Stimulated activated CD4-positive, alpha-beta T cell treated with anti-CD3 and anti-CD28 coated beads, Interleukin-4, amount 100 ng/mL, for 48 hours (primary cell): ENCODE measurements around the gene TSHZ2.
"Not testable (repeated sequence)": the region's sequence is repeated elsewhere in the genome, so short reads cannot be mapped to it uniquely, and the experiment has no call there.

ENCODE experiments used
- DNase-seq, 2 donors: peaks; one replicate each; pipeline ENCODE4 v3.0.0-alpha.2; 2020; ENCODE audit warnings: low read depth in 2 of 2

The TSHZ2 gene

DNA sequence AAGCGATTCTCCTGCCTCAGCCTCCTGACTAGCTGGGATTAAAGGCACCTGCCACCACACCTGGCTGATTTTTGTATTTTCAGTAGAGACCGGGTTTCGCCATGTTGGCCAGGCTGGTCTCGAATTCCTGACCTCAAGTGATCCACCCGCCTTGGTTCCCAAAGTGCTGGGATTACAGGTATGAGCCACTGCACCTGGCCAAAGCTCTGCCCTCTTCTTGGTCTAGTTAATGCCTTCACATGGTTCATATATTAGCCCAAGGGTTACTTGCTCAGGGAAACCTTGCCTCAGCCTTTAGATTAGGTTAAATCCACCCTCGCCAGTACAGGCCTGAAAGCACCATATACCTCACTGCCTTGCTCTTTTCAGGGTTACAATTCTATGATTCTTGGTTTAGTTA, 26.1 kb downstream of the TSHZ2 start:
- no peak for DNase-seq

- DNase-seq: no peak
Observed at GRCh38 chr20:52999040-52999439, 26.9 kb downstream of the TSHZ2 start.

DNA sequence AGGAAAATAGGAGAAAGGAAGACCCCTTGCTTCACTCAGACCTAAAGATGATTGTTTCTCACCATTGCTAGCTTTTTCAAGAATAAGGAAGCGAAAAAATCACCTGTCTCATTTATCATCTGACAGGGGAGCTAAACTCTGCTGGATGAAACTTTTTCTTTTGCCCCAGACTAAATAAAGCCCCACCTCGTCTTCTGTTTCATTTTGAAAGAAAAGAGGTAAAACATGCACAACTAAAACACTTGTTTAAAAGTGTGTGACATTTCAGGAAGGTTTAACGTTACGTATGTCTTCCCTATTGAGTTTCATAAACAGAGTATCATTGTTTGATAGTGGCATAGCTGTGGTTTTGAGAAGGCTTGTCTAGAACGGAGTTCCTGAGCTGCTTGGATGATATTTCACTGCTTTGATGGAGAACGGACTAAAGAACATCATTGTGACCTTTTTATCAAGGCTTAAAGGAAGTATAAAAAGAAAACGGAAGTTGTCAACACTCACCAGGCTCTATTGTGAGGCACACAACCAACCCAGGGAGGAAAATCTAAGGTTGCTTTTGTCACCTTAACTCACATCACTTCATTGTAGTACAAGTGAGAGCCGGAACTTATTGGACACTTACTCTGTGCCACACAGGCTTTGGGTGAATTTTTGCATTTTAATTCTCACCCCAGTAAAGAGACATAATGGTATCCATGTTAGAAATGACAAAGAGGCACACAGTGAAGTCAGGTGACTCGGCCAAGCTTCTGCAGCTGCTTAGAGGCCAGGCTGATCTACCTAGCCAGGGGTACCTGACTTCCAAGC, 29.5 kb downstream of the TSHZ2 start:
- no peak for DNase-seq

- no peak for DNase-seq
Observed at GRCh38 chr20:53002786-53003185, 30.6 kb downstream of the TSHZ2 start.

- DNase-seq: no peak
Observed at GRCh38 chr20:53003420-53004154, 31.4 kb downstream of the TSHZ2 start.

- no peak for DNase-seq
Observed at GRCh38 chr20:53004267-53004813, 32.2 kb downstream of the TSHZ2 start.

DNA sequence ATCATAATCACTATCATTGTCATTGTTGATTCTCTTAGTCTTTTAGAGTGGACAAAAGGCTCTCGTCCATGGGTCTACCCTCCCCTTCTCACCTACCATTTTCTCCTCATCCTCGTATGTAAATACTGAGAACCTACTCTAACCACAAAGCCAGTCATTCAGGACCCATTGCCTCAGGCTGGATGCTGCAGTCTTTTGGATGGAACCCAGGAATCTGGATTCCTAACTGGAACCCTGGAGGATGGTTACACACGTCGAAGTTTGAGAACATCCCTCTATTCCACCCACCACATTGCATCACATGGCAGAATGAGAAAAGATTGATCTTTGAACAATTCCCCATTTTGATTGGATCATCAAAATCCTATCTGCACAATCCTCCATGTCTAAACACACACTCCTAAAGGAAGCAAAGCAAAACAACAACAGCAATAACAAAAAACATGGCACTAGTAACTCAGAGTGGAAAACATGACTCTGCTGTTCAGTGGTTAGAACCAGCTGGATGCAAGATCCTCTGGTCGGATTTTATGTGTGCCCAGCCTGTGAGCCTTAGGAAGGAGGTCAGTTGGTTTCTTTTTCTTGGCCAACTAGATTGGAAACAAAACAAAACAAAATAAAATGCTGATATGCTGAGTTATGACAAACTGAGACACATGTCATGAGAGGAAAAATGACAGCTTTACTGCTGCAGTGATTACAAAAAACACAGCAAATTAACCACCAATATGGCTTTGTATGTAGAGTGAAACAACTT, 38.0 kb downstream of the TSHZ2 start:
- DNase-seq: no peak

GRCh38 chr20:53011640-53012039, 39.5 kb downstream of the TSHZ2 start:
- DNase-seq: no peak

- no peak for DNase-seq
Observed at GRCh38 chr20:53013183-53013582, 41.0 kb downstream of the TSHZ2 start.

DNA sequence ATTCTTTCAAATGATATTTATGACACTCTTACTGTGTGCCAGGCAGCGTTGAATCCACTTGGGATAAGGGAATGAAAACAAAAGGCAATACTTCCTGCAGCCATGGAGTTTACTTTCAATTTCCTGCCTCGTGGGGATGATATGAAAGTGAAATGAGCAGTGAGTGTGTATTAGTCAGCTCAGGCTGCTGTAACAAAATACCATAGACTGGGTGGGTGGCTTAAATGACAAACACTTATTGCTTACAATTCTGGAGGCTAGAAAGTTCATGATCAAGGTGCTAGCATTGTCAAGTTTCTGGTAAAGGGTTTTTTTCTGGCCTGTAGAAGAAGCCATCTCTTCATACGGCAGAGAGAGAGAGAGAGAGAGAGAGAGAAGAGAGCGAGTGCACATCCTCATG, 41.7 kb downstream of the TSHZ2 start:
- no peak for DNase-seq

GRCh38 chr20:53016071-53016470, 43.9 kb downstream of the TSHZ2 start:
- DNase-seq: no peak

DNA sequence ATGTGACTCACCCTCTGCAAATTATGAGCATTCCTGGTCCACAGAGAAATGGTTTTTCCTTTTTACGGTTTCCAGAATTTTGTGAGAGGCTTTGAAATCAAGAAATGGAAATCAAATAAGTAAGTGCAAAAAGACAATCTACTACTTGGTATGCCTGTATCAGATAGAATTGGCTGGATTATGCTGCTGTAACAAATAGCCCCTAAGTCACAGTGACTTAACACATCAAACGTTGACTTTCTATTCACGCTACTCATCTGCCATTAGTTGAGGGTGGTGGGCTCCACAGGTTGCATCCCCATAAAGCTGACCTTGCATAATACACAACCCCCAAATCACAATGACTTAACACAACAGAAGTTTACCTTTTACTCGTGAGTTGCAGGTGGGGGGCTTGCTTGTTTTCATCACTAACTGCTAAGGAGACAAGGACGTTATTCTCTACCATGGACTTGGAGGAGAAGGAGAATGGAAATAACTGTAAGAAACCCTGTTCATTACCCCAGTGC, 44.4 kb downstream of the TSHZ2 start:
- DNase-seq: no peak

GRCh38 chr20:53017206-53017605, 45.0 kb downstream of the TSHZ2 start:
- DNase-seq: no peak

GRCh38 chr20:53019464-53019863, 47.3 kb downstream of the TSHZ2 start:
- no peak for DNase-seq

DNA sequence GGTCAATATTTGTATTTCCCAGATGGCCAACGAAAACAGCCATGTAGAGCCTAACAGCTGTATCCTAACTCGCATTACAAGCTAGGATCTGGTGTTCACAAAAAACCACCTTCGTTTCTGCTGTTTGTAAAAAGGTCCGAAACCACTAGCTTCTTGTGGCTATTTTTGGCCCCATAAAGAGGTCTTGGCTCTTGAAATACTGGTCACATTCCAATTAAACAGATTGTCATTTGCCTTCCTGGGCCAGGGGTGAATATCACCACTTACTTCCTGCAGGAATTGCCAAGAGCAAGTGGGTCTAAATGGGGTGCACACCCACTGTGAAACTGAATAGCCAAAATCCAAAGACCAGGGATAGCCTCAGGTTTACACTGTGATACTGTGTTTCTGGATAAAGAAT, 48.2 kb downstream of the TSHZ2 start:
- no peak for DNase-seq

DNA sequence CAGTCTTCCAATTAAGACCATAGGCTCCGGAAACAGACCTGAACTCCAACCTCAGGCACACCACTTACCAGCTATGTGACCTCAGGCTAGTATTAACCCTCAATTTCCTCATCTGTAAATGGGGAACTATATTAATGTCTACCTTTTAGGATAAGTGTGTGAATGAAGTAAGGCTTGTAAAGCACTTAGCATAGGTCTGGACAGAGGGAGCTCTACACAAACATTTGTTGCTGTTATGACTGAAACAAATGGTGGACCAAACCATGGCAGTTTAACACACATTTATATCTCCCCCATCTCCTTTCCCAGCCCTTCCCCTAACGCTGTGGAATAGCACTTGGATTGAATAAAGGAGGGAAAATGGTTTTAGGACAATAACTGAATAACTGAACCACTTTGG, 48.7 kb downstream of the TSHZ2 start:
- DNase-seq: no peak

GRCh38 chr20:53021934-53022333, 49.8 kb downstream of the TSHZ2 start:
- no peak for DNase-seq

DNA sequence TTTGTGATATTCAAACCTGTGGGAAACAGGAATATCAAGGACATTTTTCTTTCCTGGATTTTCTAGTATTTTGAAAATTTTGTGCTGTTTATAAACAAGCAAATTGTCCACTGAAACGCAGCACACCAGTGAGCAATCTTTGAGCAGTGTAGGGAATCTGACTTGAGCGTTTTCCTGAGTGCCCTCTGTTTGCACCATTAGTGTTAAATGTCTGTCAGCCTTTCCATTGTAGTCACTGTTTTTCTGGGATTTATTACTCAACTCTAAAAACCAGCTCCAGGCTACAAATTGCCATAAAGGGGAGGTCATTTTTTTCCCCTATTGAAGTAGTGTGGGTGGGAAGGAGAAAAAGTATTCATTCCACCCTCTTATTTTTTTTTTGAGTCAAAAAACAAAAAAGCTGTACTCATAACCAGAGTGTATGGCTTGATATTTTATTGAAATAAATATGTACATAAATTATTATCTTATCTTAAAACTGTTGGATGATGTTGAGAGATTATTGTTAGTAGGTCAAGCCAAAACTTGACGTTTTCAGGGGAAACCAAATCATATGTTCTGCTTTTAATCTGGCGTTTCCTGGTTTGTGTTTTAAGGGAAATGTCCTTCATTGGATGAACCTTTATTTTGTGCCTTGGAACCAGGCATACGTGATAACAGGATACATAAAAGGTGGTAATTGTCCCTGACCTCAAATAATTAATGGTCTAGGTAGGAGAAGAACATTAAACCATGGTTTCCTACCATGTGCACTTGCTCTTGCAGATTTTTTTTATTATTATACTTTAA, 51.8 kb downstream of the TSHZ2 start:
- no peak for DNase-seq

DNA sequence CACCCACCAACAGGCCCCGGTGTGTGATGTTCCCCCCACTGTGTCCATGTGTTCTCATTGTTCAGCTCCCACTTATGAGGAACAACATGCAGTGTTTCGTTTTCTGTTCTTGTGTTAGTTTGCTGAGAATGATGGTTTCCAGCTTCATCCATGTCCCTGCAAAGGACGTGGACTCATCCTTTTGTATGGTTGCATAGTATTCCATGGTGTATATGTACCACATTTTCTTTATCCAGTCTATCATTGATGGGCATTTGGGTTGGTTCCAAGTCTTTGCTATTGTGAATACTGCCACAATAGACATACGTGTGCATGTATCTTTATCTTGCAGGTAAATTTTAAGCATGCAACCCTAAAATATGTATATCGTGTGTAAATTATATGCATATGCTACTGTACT, 52.5 kb downstream of the TSHZ2 start:
- not testable (repeated sequence) for DNase-seq

- no peak for DNase-seq
Observed at GRCh38 chr20:53027089-53027488, 54.9 kb downstream of the TSHZ2 start.

GRCh38 chr20:53028337-53029007, 56.3 kb downstream of the TSHZ2 start:
- peak; percentile 24 to 39 for DNase-seq
